Chondrocyte (in vitro differentiated cells): ENCODE measurements around the gene CCDC137. TPM values are rescaled to one million over a fixed set of nuclear protein-coding genes. Genes with fewer than 3 reads are reported as not detected.
A peak's percentile ranks its signal among the peaks of the same experiment; 100 is the strongest.

Source experiments
- DNase-seq: peaks from one replicate; pipeline ENCODE4 v3.0.0; 2021; ENCODE audit warnings: mixed read lengths, low spot score
- H3K27ac Mint-ChIP-seq: one replicate; pipeline ENCODE4 v1.8.0; 2021; ENCODE audit warnings: mild to moderate bottlenecking, moderate library complexity, mixed read lengths; ENCODE audit not compliant: unreplicated experiment
- H3K27me3 Mint-ChIP-seq: 2 replicates; pipeline ENCODE4 v1.8.0; 2021; ENCODE audit warnings: low read depth, mixed read lengths
- H3K36me3 Mint-ChIP-seq: 2 replicates; pipeline ENCODE4 v1.8.0; 2021; ENCODE audit warnings: low read depth, mixed read lengths
- H3K4me1 Mint-ChIP-seq: 2 replicates; pipeline ENCODE4 v1.8.0; 2021; ENCODE audit warnings: low read depth, mild to moderate bottlenecking, mixed read lengths
- H3K4me3 Mint-ChIP-seq: one replicate; pipeline ENCODE4 v1.8.0; 2021; ENCODE audit warnings: mild to moderate bottlenecking, moderate library complexity, mixed read lengths; ENCODE audit not compliant: unreplicated experiment
- H3K9me3 Mint-ChIP-seq: 2 replicates; pipeline ENCODE4 v1.8.0; 2021; ENCODE audit warnings: low read depth, mixed read lengths
- total RNA-seq: library from RNA; stranded (reverse); gene quantifications from 3 replicates; pipeline ENCODE4 v1.2.1, GENCODE V29; 2021
- TF ChIP-seq, protein P1 (sequence below): fragments of 200-600 bp; sonication (generic); IDR thresholded peaks from 2 replicates; pipeline ENCODE4 v1.5.0; 2021; ENCODE audit warnings: antibody characterized with exemption, mild to moderate bottlenecking, moderate library complexity

Gene CCDC137
- total RNA-seq, 1 donor from 2014 or later, result 15.4 TPM

GRCh38 chr17:81676906-81677305, 10.4 kb downstream of the CCDC137 start:
- DNase-seq, result no peak
- Mint-ChIP-seq H3K9me3 (no peaks in the 10 kb centered on the region), H3K36me3 (peaks cover 2% of the 10 kb centered on the region)

DNA sequence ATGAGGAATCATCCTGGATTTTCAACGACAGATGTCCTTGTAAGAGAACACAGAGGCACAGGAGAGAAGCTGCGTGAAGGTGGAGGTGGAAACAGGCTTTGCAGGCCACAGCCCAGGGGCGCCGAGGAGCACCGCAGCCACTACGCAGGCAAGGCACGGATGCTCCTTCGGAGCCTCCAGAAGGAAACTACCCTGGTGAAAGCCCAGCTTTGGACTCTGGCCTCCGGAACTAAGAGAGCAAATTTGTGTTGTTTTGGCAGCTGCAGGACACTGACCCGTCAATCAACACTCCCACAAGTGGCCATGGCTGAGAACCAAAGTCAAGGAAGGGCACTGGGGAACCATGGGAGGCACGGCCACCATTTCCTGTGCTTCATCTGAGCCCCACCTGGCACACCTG, 13.6 kb downstream of the CCDC137 start:
- no peaks in the 10 kb centered on the region for H3K36me3 Mint-ChIP-seq
- no peak overlapping the region for H3K4me3 Mint-ChIP-seq
- H3K4me1 Mint-ChIP-seq, result peaks cover 31% of the 10 kb centered on the region
- no peak overlapping the region for H3K27ac Mint-ChIP-seq
- no peak for DNase-seq
- no peaks in the 10 kb centered on the region for H3K9me3 Mint-ChIP-seq
- TF ChIP-seq, protein P1, sequence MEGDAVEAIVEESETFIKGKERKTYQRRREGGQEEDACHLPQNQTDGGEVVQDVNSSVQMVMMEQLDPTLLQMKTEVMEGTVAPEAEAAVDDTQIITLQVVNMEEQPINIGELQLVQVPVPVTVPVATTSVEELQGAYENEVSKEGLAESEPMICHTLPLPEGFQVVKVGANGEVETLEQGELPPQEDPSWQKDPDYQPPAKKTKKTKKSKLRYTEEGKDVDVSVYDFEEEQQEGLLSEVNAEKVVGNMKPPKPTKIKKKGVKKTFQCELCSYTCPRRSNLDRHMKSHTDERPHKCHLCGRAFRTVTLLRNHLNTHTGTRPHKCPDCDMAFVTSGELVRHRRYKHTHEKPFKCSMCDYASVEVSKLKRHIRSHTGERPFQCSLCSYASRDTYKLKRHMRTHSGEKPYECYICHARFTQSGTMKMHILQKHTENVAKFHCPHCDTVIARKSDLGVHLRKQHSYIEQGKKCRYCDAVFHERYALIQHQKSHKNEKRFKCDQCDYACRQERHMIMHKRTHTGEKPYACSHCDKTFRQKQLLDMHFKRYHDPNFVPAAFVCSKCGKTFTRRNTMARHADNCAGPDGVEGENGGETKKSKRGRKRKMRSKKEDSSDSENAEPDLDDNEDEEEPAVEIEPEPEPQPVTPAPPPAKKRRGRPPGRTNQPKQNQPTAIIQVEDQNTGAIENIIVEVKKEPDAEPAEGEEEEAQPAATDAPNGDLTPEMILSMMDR, result no peak
- H3K27me3 Mint-ChIP-seq, result no peaks in the 10 kb centered on the region

More at GRCh38 chr17:81676906-81677305, 10.4 kb downstream of the CCDC137 start:
- peaks cover 11% of the 10 kb centered on the region for H3K4me1 Mint-ChIP-seq
- no peak overlapping the region for H3K27ac Mint-ChIP-seq
- H3K4me3 Mint-ChIP-seq, result no peak overlapping the region
- TF ChIP-seq, protein P1, result no peak
- no peaks in the 10 kb centered on the region for H3K27me3 Mint-ChIP-seq

DNA sequence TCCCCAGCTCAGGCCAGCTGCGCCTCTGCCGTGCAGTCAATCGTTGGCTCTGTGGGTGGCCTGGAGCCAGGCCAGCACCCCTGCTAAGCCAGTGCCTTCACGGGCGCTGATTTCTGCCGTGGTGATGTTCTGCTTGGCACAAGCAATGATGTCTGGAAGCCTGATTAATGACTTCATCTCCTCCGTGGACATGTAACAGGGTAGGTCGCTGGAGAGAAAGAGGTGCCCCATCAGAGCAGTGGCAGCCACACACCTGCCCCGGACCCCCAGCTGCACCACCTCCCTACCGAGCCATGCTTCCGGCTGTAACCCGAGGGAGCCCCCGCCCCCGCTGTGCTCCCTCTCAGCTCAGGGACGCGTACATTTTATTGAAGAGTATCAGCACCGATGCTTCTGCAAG, 15.1 kb downstream of the CCDC137 start:
- Mint-ChIP-seq H3K4me3 (no peak overlapping the region), H3K27ac (peak overlapping the region; percentile 73), H3K4me1 (peaks cover 33% of the 10 kb centered on the region), H3K27me3 (no peaks in the 10 kb centered on the region), H3K36me3 (peaks cover 4% of the 10 kb centered on the region), H3K9me3 (no peaks in the 10 kb centered on the region)
- no peak for DNase-seq
- TF ChIP-seq, protein P1, result no peak

GRCh38 chr17:81682565-81683207, 16.1 kb downstream of the CCDC137 start:
- DNase-seq, result no peak
- Mint-ChIP-seq H3K27ac (peak overlapping the region; percentile 80), H3K4me3 (peak overlapping the region; percentile 84), H3K9me3 (no peaks in the 10 kb centered on the region), H3K4me1 (peaks cover 33% of the 10 kb centered on the region), H3K36me3 (peaks cover 10% of the 10 kb centered on the region), H3K27me3 (no peaks in the 10 kb centered on the region)
- TF ChIP-seq, protein P1, result no peak

DNA sequence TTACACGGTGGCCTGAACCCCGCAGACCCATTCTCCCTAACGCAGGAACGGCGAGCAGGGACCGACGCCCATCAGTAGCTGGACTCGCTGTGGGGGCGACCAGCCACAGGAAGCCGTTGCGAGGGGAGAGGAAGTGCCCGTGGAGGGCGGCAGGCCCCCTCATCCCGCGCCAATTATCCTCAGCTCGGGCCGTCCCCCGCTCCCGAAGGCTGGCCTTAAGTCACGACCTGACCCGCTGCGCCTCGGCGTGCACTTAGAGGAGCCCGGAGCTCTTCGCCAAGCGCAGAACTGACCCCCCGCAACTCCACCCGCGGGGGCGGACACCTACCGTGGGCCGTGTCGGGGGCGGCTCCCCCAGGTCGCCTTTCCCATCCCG, 16.7 kb downstream of the CCDC137 start:
- Mint-ChIP-seq H3K36me3 (peaks cover 10% of the 10 kb centered on the region), H3K4me1 (peaks cover 33% of the 10 kb centered on the region), H3K4me3 (peak overlapping the region; percentile 84), H3K9me3 (no peaks in the 10 kb centered on the region), H3K27me3 (no peaks in the 10 kb centered on the region), H3K27ac (peak overlapping the region; percentile 80)
- no peak for DNase-seq
- TF ChIP-seq, protein P1, result no peak
